Fibroblast of lung (primary cell): ENCODE measurements around the gene VEPH1.

Experiments used
- CTCF ChIP-seq, 2 donors: IDR thresholded peaks in 1 of 2; conservative IDR thresholded peaks in 1 of 2; 1 replicate in 1 of 2; 2 replicates in 1 of 2; pipeline ENCODE4 v1.5.1; 2011 to 2012; ENCODE audit warnings: low read length in 2 of 2, control low read depth in 1 of 2, inconsistent platforms in 1 of 2, low read depth in 1 of 2, mild to moderate bottlenecking in 1 of 2
- EZH2 ChIP-seq: IDR thresholded peaks from 2 replicates; pipeline ENCODE4 v1.5.1; 2012; ENCODE audit warnings: low read length, control low read depth, mild to moderate bottlenecking; ENCODE audit errors: missing control alignments

- TF ChIP-seq CTCF (conservative IDR thresholded peaks at IDR 0.05 in 1 of 2, IDR thresholded peaks at IDR 0.05 in 1 of 2; ENCODE audit: low read depth in 1 of 2, low read length in 2 of 2) (no peak), EZH2 (no peak)
Measured at GRCh38 chr3:157442729-157443128, 60.5 kb downstream of the VEPH1 start.
